Measurements from ENCODE around the gene MARCHF10.
"Not testable (repeated sequence)": the region's sequence is repeated elsewhere in the genome, so short reads cannot be mapped to it uniquely, and the experiment has no call there.

The MARCHF10 gene

DNA sequence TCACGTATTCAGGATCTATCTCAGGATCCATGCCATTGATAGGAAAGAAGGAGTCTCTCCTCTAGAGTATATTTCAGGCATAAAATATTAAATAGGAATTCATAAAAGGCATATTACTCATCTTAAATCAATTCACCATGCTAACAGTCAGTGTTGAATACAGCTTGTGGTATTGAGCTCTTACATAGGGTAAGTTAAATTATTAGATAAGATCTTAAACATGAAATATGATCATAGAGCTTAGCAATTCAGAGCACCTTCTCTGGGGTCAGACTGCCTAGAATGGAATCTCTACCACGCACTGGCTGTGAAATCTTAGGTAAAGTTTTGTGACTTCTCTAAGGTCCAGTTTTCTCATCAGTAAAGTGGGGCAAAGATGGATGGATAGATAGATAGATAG is 20.7 kb downstream of the MARCHF10 start:
- no peak for DNase-seq

DNA sequence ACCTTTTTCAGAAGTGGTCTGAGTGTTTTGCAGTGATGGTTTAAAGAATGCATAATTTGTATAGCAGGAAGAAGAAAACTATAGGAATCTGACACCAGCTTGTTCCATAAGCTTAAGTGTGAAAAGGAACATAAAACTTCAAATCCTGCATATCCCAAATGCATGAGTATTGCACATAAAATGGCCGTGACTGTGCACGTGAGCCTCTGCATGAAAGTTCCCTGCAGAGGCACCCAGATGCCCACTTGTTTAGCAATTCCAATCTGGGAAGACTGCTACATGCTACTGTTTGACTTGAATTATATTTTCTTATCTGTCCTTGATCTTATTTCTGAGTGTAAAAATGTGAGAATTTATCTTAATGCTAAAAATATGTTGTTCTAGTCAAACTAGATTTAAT is 21.5 kb downstream of the MARCHF10 start:
- DNase-seq, result no peak

DNA sequence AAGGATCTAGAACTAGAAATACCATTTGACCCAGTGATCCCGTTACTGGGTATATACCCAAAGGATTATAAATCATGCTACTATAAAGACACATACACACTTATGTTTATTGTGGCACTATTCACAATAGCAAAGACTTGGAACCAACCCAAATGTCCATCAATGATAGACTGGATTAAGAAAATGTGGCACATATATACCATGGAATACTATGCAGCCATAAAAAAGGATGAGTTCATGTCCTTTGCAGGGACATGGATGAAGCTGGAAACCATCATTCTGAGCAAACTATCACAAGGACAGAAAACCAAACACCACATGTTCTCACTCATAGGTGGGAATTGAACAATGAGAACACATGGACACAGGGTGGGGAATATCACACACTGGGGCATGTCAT is 22.1 kb downstream of the MARCHF10 start:
- DNase-seq, result not testable (repeated sequence)

DNA sequence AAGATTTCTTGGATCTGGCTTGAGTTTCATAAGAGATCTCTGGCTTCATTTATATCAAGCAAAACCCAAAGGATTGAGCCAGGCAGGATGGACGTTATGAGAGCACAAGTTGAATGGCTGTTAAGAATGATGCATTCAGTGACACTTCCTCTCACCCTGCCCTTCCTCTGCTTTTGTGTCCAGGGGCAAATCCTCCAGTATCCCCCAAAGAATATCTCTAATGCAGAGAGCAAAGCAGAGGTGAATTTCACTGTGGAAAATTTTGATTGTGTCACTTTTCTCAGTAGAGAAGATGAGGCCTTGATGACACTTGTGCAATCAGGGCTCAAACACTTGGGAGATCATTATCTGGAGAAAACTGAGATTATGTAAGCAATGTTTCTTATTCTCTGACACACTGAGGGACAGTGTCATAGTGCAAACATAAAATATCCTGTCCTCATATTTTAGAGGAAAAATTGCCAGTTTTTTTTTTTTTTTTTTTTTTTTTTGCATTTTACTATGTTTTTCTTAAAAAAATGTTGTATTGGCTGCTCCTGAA is 25.3 kb downstream of the MARCHF10 start:
- DNase-seq, result no peak

DNA sequence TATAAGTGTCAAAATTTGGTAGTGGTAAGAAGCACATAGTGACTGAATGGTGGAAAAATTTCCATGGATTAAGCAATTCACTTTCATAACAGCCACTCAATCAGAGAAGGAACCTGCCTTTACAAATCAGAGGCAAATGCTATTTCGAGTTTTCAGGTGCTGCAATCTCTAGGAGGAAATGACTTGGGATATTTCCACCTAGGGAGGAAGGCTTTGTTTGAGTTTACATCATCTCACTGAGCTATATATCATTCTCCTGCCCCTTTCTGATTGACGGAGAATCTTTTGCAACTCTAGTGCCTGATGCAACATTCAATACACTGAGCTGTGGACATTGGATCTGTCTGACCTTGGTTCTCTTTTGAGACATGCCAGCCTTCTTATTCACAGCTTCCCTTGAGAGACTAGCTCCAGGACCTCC is 26.3 kb downstream of the MARCHF10 start:
- DNase-seq, result no peak

DNA sequence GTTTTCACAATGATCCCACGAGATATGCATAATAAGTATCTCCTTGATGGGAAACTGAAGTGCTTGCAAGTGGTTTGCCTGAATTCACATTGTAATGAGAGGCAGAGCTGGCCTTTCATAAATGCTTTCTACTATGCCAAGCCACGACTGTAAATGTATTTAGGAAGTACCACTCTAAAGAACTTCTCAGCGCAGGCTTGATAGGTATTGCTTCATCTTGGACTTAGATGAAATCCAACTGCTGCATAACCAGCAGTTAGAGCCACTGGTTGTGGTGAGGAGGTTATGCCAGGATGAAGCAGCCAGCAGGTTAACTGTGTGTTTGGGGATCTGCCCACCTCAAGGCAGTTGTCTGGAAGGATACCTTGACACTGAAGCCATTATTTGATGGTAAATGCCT is 26.8 kb downstream of the MARCHF10 start:
- DNase-seq, result no peak

DNA sequence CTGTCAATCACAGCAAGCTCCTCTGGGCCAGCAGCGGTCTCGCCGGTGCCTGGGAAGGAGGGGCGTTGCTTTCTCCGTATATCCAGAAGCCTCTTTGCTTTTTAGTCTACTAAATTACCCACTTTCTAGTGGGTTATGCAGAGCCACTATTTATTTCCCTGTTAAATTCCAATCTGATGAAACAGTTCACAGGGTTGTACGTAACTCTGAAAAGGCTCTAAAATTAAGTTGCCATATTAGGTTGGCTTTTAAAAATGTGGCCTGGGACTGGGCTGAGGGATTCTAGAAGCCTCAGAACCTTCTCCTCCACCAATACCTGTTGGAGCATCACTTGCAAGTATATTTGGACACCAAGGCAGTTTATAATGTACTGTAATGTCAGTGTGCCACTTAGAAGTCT is 27.2 kb downstream of the MARCHF10 start:
- no peak for DNase-seq

DNA sequence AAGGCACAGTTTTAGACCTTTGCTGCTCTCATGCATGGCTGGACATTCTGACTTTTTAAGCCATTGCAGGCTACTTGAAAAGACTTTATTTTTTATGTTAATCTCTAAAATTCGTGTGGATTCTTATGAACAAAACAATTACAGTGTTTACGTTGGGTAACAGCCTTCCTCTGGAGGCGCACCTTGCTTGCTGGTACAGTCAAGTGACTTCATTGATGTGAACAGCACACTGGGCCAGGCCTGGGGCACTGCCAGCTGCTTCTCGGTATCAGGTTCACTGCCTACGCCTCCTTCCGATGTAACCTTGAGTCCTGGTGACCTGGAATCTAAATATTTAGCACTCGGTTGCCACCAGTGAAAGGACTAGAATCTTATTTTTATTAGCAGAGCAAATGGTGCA is 27.8 kb downstream of the MARCHF10 start:
- DNase-seq, result no peak

DNA sequence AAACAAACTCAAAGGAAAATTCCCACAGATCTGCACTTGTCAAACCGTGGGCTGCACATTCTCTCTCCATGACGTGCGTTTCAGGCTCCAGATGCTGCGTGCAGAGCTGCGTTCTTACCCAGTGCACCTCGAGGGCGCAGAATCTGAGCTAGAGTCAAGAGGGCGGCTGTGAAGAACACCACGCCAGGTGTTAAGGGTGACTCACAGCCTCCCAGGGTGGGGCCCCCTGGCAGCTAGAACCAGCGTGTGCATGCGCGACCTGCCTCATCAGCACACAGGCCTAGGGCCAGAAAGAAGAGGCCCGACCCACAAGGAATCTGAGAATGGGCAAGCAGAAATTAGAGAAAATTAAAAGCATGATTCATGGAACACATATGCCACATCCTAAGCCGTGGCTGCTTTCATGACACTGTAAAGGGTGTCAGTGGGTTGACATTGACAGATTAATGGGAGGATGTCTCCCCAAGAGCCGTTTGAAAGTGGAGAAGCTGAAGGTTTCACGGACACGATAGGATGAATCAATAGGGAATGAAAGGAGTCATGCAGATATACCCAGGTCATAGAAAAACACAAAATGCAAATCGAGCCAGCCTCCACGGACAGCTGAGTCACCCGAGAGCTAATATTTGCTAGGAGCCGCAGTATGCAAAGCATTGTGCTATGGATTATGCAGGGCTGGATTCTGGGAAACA is 29.0 kb downstream of the MARCHF10 start:
- DNase-seq, result peak; percentile 95

DNA sequence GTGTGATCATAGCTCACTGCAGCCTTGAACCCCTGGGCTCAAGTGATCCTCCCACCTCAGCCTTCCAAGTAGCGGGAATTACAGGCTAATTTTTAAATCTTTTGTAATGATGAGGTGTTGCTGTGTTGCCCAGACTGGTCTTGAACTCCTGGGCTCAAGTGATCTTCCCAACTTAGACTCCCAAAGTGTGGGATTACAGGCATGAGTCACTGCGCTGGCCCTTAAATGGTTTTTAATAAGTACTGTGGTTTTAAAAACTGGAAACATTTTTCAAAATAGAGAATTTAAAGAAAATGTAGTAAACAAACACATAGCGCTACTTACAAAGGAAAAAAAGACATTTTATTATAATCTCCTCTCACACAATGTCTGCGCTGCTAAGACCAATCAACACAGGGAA is 32.2 kb downstream of the MARCHF10 start:
- DNase-seq, result no peak

DNA sequence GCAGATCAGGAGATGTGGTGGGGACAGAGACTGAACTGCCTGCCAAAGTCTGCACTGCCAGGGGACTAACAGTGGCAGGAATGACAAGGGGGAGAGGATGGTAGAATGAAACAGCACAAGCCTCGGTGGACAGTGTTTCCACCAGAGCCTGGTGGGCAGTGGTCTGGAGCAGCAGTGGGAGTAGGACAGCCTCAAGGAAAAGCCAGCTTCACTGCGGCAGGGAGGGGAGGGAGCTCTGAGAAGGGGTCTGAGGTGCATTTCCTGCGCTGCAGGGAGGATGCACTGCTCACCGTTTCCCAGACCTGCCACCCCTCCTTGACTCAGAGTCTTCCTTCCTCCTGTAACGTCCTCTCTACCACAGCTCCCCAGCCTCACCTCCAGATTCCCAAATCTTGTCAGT is 33.8 kb downstream of the MARCHF10 start:
- no peak for DNase-seq

DNA sequence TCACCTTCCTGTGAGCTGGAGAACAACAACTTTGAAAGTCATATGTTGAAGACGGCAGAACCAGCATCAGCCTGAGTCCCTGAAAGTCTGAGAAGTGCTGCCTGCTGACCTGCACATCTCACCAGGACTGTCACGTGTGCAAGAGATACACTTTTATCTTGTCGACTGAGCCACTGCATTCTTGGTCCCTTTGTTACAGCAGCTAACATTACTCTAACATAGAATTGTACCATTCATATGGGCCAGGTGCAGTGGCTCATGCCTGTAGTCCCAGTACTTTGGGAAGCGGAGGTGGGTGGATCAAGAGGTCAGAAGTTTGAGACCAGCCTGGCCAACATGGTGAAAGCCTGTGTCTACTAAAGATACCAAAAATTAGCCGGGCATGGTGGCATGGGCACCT is 40.1 kb downstream of the MARCHF10 start:
- no peak for DNase-seq

DNA sequence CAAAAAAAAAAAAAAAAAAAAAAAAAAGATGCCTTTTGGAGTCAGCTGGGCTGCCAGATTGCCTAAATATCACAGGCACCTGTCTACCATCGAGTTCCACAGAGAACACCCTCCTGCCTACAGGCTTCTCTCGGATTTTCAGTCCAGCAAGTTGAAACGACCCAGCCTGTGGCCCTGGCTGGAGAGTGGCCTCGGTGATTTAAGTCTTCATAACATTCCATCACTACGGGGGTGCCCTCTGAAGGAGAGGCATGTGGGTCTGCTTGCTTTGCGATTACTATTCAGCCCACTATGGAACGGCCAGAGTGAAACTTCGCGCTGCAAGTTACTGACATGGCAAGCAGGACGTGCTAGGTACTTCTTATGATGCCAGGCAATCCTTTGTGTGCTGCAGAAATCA is 42.8 kb downstream of the MARCHF10 start:
- no peak for DNase-seq

DNA sequence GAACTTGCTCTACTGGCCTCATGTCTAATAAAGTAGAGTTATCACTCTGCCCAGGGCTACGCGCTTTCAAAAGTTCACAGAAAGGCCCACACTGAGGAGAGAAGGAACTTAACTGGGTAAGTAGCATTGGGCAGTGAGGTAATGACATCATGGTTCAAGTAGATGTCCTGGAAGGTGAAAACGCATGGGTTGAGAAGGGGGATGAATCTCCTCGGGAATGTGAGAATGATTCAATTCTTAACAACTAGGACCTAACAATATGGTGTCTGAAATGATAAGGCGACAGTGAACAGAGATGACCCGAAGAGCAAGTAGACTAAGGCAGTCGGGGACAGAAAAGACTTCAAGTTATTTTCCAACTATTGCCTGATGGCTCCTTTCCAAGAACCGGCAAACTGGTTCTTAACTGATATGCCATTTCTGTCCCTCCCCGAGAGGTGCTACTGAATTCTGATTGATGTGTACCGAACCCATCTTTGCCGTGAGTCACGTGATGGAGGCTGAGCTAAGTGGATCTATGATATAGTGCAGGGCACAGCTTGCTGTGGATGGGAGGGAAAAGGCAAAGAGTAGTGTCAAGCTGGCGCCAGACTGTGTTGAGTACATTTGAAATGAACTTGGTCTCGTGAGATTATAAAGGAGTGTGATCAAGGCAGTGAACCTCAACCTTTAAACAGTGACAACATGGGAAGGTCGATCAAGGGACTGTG is 44.1 kb downstream of the MARCHF10 start:
- DNase-seq, result no peak

DNA sequence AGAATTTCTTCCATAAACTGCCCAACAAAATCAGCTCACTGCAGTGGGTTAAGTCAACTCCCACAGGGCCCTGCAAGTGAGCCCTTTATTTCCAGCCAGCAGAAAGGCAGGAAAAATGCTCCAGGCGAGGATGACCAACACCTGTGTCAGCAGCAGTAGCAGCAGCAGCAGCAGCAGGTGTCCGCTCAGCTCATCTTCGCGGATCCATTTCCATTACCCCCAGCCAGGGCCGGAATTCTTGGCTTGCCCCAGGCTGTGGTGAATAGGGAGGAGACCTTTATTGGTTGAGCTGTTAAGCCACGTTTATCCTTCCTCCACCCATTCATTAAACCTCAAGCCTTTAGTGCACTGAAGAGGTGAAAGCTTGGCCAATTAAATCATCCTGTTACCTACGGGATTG is 46.2 kb downstream of the MARCHF10 start:
- no peak for DNase-seq

DNA sequence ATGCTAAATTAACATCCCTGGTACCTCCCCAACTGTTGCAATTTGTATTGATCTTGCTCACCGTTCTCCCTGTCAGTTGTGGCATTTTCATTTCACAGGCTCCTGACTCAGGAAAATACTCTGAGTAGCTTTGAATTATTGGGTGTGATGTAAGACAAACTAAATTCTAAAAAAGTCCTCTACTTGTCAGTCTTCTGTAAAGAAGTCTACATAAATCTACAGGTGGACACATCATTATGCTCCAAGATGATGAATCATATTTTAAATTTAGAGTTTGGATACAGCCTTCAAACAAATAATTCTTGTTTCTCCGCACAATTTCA is 47.2 kb downstream of the MARCHF10 start:
- no peak for DNase-seq

DNA sequence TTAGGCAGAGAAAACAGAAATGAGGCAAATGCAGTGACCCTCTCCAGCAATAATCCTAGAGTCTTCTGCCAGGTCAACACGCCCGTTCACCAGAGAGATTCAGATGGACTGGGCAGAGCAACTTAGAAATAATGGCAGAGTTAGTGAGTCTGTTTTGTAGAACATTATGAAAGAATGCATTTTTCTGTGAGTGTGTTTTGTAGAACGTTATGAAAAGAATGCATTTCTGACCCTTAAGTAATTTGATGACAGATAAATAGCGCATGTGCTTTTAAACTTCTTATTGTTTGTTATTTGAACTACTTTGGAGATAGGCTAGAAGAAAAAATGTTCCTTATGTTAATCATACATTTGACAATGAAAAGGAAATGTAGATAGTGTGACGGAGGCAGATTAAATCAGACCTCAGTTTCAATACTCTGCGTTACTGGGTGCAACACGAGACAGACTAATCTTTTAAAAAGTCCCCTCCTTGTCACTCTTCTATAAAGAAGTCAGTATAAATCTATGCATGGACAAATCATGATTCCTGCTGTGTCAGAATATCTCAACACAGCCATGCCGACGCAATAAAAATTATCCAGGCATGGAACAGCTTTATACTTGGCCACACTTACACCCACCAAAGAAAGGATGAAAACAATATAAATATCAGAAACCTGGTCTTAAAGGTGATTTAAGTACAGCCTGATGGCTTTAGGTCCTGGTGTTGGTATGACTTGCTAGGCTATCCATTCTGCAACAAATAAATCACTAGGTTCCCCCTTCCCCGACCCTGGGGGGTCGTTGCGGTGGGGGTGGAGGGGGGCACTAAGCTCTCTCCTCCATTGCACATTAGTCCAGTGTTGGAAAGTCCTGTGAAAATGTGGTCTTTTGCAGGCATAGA is 47.8 kb downstream of the MARCHF10 start:
- DNase-seq, result no peak

DNA sequence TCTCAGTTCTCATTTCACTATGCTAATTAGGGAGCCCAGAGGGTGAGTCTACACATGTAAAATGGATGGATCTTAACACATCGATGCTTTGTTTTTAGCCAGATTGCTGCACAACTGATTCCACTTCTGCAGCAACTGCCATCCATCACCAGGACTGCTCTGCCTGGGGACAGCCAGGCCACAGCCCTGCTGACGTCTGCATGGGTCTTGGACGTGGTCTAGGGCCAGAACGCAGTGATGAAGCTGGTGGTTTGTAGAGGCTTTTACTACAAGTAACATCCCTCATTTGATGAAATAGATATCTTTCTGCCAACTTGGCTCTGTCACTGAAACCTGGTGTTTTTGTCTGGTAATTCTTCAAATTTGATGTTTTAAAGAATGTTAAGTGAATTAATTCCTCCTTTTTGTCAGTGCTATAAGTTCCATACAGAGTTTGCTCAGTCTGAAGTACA is 50.6 kb downstream of the MARCHF10 start:
- DNase-seq, result no peak

DNA sequence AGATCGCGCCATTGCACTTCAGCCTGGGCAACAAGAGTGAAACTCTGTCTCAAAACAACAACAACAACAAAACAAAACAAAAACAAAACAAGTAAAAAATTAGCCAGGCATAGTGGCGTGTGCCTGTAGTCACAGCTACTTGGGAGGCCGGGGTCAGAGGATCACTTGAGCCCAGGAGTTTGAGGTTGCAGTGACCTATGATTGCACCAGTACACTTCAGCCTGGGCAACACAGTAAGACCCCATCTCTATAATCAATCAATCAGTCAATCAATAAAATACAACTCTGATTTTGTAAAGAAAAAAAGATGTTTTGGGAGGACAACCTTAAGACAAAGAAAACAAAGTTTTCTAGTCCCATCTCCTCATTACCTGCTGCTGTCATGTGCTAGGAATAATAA is 51.9 kb downstream of the MARCHF10 start:
- no peak for DNase-seq

DNA sequence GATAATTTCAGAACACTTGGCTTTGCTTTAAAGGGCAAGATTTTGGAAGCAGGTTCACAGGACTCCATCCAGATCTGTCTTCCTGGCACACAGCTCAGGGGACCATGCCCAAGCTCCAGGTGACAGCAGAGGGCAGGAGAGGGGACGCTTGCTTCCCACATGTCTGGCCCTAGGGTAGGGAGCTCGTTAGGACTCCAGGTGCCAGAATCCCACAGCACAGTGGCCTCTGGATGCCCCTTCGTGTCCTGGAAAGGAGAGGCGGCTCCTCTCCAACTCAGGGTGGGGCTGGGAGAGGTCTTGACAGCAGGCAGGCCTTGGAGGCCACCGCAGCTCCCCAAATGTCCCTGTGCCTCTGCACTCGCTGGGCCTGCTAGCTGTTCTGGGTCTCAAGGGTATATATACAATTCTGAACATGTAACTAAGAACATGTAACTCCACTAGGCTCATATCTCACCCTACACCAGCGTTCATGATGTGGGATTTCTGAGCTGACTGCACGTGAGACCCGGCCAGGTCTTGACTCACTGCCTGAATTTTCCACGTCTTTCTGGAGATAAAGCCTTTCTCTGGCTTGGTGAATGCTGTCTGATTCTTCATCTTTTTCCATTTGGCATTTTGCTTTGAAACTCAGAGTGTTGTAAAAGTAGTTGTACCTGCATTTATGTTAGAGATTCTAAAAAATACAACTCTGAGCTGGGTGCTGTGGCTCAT is 52.8 kb downstream of the MARCHF10 start:
- DNase-seq, result no peak

DNA sequence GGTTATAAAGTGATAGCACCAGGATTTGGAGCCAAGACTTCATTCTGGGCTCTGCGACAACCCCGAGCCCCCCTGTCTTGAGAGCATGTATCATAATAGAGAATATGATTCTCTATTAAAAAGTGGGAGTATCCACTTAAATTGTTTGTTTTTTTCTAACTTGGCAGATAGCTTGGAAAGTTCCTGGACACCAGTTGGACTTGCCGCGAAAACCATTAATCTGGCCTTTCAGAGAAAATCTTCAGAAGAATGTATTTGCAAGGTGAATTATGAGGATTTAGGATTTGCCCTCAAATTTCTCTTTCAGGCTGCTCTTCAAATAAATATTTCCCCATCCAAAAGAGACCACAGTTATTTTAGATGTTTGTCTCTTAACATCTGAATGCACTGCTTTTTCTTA is 53.5 kb downstream of the MARCHF10 start:
- DNase-seq, result no peak

DNA sequence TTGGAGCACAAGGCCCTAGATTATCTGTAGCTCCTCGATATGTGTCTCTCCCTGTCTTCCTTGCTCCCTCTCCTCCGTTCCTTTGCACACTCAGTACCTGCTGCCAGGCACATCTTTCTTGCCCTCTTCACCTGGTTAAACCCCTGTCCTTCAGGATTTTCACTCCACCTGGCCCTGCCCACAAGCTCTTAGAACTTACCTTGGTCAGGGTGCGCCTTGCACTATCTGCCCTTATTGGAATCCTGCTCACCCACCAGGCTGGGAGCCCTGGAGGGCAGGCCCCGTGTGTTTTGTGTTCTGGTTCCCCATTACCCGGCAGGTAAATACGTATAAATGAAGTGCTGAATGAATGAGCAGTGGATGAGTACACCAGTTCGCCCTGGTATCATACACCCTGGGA is 54.6 kb downstream of the MARCHF10 start:
- no peak for DNase-seq

Measured in NCI-H345 (cell line).